Measurements from ENCODE around the gene PTK6.

PTK6 gene

GRCh38 chr20:63542696-63543095 lies 5.5 kb upstream of the PTK6 start:
- DNase-seq, result no peak

DNA sequence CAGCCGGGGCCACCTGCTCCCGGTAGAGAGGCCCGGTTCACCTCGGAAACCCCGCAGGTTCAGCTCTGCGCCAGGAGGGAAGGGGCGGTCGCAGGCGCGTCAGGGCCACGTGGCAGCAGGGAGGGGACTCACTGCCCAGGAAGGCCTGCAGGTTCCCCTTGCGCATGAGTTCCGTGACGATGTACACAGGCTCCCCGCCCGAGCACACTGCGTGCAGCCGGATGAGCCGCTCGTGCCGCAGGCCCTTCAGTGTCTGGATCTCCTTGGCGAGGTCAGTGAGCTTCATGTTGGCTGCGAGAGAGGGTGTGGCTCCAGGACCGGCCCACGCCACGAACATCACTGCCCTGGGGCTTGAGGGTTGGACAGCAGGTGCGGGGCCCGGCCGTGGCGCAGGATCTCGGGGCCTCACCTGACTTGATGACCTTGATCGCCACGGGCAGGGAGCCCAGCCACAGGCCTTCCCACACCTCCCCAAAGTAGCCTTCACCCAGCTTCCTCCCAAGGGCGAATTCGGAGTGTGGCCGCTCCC lies 4.9 kb upstream of the PTK6 start:
- DNase-seq, result no peak

GRCh38 chr20:63541371-63541770 lies 4.2 kb upstream of the PTK6 start:
- no peak for DNase-seq

DNA sequence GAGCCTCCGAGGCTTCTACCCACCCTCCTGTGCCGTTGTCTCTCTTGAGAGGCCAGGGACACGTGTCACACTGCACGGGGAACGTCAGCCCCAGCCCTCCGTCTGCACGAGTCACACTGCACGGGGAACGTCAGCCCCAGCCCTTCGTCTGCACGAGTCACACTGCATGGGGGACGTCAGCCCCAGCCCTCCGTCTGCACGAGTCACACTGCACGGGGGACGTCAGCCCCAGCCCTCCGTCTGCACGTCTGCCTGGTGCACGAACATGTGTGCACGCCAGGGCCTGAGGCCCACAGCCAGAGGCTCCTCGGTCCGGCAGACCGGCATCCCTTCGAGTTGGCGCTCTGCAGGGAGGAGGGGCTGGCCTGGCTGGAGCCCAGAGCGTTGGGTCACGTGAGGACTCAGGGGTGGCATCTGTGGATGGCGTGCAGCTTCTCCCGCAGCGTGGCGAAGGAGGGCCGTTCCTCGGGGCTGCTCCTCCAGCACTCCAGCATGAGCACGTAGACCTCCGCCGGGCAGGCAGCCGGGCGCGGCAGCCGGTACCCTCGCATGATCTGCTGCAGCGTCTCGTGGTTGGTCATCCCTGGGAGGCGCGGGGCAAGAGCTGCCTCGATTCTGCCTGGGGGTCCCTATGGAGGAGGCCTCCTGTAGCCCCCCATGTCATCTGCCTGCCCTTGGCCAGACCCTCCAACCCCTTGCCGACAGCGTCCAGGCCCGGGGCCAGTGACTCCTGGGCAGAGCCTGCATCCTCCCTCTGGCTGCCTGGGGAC lies 3.4 kb upstream of the PTK6 start:
- no peak for DNase-seq

- no peak for DNase-seq
Observed at GRCh38 chr20:63539441-63540370, 2.5 kb upstream of the PTK6 start.

GRCh38 chr20:63539092-63539430 lies 1.9 kb upstream of the PTK6 start:
- DNase-seq, result no peak

DNA sequence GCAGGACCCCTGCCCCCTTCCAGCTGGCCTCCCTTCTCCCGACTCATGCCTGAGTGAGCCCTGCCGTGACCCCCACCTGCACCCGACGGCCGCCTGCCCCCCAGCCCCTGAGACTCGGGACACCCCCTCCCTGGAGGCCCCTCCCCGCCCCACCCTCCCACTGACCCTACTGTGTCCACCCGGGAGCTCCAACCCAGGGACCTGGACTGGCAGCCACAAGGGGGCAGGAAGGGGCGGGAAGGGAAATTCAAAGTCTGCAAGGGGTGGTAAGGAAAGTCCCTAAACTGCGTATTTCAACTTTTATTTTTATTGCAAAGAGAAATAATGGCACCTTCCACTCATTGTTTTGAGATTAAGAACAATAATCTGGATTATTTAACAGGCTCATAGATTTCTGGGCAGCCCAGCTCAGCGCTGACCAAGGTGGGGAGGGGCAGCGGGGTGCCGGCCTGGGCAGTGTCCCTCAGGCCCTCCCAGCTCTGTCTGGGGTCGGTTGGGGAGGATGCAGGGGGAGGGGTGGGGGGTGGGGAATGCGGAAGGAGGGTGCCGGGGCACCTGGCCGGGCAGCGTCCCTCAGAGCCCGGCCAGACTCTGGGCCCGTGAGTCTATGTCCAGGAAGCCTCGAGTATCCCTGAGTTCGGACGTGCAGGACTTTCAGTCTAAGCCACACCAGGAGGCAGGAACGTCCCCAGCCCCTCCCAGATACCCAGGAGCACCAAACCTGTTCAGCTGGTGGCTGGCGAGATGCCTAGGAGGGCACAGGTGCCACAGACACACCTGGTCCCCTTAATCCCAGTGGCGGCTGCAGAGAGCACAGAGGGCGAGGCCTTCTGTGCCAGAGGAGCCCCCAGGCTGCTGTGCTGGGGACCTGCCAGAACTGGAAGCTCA lies 1.3 kb upstream of the PTK6 start:
- peak; percentile 40 for DNase-seq

DNA sequence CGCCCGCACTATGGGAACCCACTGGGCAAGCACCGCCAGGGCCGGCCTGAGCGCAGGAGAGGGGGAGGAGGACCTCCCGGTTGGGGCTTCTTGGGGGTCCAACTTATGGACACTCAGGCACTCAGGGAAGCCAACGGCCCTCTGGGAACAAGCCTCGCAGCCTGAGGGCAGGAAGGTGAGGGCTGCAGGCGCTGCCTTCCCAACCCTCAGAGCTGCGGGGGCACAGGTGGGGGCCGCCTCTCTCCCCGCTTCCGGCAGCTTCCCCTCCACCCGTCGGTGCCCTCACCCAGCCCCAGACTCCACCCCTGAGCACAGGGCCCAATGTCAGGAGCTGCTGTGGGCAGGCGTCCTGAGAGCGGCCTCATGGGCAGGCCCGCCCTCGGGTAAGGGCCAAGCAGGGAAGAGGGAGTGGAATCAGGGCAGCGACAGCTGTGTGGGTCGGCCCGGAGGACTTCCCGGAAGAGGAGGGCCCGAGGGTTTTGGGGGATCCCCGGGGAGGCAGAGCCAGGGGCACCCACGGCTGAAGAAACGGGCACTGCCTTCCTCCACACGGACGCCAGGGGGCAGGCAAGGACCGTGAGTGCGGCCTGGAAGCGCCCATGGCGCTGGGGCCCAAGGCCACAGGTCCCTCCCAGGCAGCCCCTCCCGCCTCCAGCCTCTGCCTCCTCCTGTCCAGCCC lies 488 bp upstream of the PTK6 start:
- DNase-seq, result peak; percentile 90 to 91

DNA sequence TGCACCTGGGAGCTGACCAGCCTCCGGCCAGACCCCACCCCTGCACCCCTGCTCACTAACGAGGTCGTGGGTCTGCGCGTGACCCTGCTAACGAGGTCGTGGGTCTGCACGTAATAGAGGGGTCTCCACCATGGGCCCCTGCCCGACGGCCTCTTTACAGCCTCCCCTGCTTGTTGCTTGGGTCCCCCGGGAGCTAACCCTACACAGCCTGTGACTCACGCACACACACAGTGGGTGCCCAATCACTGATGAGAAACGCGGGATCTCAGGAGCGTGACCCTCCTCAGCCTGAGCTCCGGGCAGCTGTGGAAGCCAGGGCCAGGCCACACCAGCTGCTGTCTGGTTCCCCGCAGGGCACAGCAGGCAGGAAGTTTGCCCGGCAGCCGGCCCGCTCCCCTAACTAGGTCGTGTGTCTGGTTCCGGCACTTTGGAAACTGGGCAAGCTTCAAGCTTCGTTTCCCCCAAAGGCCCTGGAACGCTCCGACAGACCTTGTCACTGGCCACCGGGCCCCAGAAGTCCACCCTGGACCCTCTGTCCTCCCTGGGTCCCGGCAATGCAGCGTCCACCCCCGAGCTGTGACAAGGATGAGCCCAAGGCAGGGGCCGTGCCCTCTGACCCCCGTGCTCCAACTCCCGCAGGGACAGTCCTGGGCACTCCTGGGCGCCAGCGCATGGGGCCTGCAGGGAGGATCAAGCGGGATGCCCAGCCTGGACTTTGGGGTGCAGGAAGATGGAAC lies 767 bp downstream of the PTK6 start:
- no peak for DNase-seq

DNA sequence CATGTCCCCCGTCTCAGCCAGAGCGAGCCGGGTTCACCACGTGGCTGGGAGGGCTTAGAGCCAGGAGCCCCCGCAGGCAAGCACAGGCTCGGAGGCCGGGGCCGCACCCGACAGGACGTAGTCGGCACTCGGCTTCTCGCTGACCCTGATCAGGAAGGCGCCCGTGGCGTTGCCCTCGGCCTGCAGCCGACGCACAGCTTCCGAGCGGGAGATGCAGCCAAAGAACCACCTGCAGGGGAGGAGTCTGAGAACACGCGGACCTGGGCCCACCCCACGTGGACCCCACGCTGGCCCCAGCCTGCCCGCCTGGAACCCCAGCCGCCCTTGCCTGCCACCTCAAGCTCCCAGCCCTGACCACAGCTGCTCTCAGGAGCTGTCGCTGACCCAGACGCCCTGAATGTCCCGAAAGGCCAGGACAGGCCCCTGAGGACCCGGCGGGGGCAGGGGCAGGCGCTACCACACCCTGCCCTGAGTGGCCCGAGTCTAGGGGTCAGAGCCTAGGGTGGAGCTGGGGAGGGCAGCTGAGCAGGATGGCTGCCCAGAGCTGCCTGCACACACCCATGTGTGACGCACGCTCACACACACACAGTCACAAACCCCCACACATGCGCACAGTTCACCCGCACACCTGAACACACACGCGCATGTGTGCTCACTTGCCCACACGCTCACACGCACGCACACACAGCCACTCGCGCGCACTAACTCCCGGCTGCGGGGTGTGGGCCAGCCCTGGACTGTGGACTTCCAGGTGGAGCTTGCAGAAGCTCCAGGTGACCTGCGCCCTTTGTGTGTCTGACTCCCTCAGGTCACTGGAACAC lies 2.1 kb downstream of the PTK6 start:
- DNase-seq, result no peak

DNA sequence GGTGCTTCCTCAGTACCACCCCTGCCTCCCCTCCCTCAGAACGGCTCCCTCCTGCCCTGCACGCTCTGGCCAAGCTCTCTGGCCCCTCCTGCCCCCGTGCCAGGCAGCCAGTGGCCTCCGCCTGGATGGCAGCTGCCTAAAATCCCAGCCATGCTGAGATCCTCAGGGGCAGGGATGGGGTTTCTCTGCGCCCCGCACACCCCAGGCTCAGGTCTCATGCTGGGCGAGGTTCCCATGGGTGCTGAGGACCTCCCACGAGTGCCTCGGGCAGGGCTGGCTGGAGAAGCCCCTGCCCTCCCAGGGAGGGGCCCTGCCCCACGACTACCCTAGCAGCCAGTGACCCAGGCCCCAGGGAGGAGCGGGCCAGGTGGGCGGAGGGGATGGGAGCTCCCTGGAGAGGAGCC lies 2.7 kb downstream of the PTK6 start:
- no peak for DNase-seq

GRCh38 chr20:63533871-63534393 lies 3.2 kb downstream of the PTK6 start:
- no peak for DNase-seq

DNA sequence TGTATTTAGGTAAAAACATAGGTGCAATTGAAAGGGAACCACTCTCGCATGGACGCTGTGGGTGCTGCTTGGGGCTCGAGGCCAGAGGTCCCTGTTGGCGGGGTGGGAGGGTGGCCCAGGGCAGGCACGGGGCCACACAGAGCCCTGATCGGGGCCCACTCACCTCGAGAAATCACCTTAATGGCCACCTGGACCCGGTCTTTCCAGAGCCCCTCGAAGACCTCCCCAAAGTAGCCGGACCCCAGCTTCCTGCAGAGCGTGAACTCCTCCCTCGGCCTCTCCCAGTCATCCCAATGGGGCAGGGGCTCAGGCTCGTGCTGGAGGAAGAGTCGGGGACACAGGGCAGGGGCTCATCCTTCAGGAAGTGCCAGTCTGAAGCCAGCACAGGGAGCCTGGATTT lies 3.8 kb downstream of the PTK6 start:
- DNase-seq, result no peak

- no peak for DNase-seq
Observed at GRCh38 chr20:63532449-63532971, 4.7 kb downstream of the PTK6 start.

- DNase-seq, result no peak
Observed at GRCh38 chr20:63531686-63532448, 5.3 kb downstream of the PTK6 start.

DNA sequence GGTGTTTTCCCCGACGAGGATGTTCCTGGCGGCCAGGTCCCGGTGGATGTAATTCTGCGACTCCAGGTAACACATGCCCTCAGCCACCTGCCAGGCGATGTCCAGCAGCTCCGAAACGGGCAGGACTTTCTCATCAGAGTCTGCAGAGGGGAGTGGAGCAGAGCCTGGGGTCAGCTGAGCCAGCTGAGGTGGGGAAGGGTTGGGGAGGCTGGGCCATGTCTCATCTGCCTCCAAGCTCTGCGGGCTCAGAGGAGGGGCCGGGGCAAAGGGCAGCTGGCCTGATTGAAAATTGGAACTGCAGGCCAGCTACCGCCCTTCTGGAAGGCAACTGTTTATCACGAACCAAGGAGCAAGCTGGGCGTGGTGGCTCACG lies 6.4 kb downstream of the PTK6 start:
- no peak for DNase-seq

DNA sequence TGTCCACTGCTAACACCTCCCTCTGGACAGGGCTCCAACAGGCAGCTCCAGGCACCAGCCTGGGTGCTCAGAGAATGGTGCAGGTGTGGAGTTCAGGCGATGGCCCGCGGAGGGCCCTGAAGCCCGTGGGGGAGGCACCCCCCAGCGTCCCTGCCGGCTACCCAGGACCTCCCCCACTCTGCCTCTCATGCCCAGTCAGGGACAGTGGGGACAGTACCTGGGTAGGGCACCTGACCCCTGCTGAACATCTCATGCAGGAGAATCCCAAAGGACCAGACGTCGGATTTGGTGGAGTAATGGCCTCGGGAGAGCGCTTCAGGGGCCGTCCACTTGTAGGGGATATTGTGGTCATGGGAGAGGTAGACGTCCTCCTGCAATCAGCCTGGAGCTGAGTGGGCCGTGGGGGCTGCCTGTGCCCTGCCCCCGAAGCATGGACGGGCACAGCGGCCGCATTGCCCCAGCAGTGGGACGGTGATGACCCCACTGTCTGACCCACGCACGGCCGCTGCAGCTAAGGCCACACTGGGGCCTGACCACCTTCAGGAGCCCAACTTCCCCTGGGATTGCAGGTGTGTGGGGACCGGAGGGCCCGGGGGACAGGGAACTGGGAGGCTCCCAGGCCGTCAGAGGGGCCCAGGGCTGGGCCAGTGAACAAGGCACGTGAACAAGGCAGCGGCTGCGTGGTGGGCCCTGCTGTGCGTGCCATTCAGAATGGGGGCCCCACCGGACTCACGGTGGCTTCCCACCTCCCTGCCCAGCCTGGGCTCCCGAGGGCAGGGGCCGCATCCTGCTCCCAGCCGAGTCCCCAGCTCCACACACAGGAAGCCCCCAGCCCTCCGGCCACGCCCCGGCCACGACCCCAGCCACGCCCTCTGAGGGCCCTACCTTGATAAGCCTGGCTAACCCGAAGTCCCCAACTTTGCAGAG lies 7.1 kb downstream of the PTK6 start:
- no peak for DNase-seq

DNA sequence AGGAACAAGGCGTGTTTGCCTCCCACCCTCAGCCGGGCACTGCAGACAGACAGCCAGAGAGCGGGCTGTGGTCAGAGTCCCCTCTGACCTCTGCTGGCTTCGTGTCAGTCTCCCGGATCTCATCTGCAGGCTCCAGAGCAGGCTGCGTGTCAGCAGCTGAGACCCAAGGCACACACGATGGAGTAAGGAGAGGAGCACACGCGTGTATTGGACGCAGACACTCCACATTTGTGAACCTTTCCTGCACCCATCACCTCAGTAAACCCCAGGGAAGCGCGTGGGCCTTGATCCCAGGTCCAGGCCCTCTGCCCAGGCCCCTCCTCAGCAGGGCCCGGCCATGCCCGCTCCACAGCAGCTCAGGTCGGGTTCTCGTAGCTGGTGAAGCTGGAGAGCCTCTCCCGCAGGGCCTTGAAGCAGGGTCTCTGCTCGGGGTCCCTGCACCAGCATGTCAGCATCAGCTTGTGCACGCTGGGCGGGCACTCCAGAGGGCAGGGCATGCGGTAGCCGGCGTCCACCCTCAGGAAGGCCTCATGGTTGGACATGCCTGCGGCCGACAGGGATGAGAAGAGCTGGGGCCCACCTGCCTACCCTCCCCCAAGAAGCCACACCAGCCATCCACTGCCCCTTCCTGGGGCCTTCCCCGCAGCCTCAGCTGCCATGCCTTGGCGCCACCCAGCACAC lies 7.9 kb downstream of the PTK6 start:
- DNase-seq, result no peak

All from activated CD4-positive, alpha-beta T cell treated with anti-CD3 and anti-CD28 coated beads for 4 hours (primary cell).